Activated CD4-positive, alpha-beta T cell treated with anti-CD3 and anti-CD28 coated beads, Interleukin-2, amount 50 U/mL, for 24 hours (primary cell): ENCODE results near the gene OSBPL2.

Experiments
- DNase-seq, 2 donors: peaks; one replicate each; pipeline ENCODE4 v3.0.0-alpha.2; 2020; ENCODE audit warnings: low read depth in 1 of 2, low spot score in 1 of 2

OSBPL2 gene

DNA sequence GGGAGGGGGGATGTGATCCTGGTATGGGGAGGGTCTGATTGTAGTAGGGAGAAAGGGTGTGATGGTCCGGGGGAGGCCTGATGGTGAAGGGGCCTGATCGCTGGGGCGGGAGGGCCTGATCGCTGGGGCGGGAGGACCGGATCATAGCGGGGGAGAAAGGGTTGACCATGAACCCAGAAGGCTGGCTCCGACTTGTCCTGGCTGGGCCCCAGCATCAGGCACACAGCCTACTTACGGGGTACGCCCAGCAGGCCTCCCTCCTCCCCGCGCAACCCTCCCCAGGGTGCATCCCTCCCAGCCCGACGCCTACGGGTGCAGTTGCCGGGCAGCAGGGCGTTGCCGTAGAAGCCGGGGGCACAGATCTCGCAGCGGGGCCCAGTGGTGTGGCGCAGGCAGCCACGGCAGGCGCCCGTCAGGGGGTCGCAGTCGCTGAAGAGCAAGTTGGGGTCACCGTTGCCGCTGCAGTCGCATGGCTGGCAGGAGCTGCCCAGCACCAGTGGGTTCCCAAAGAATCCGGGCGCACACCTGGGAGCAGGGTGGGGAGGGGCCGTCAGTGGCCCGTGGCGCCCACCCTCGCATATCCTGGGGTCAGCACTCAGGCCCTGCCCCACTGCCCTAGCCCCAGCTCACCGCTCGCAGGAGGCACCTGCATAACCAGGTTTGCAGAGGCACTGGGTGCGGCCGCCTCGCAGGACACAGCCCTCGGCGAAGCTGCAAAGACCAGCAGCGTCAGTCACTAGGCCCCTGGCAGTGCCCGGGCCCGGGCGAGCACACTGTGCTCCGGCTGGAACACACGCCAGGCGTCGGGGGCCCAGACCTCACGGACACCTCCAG is 85.0 kb downstream of the OSBPL2 start:
- DNase-seq = no peak

DNA sequence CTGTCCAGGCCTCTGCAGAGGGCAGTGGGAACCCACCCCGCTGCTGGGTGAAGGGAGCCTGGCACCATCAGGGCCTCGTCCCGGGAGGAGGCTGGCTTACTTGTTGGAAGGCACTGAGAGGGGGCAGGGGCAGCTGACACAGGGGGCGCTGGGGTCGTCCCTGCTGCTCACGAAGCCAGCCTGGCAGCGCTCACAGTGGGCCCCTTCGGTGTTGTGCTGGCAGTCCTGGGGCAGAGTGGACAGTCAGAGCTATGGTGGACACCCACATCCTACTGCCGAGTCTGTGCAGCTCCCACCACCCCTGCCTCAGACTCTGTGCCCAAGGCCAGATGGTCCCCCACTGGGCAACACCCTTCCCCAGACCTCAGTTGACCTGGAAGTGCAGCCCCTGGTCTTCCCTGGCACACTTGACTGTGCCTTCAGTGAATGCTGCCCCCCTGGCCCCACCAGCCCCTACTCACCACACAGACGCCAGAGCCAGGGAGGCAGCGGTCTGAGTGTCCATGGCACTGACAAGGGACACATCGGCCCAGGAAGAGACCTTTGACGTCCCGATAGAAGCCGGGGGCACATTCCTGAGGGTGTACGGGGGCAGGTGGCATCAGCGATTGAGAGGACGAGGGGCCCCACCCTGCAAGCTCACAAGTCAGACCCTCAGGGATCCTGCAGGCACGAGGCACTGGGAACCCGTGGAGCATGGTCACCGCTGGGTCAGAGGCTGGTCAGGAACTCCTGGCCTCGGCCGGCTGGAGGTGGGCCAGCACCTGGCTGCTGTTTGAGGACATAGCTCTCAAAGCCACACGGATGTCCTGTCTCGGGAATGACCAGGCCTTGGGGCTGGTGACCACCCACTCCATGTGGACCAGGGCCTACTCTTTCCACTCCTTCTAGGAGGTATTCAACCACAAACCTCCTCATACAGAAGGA is 85.9 kb downstream of the OSBPL2 start:
- no peak for DNase-seq

DNA sequence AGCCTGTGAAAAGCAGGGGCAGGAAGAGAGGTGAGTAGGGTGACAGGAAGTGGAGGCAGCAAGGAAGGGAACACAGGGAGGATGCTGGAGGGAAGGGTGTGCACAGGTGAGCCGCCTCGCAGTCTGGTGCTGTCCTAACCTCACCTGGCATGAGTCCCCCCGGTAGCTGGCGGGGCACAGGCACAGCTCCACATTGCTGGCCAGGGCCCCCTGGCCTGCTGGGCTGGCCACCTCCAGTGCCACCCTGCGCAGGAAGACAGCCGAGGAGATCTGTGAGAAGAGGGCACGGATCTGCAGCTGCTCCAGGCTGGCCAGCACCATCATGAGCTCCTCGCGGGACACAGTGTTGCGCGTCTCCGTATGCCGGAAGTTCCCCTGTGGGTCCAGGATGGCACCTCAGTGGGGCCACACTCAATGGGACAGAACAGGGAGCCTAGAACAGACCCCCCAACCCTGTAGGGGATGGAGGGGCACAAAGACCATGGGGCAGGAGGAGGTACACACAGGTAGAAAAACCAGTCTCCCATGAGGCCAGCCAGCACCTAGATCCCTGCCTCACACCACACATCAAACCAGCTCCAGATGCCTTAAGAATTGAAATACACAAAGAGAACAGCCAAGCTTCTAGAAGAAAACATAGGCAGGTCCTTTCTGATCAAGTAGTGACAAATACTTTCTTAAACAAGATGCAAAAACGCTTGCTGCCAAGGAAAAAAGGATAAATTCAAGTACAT is 87.0 kb downstream of the OSBPL2 start:
- no peak for DNase-seq

DNA sequence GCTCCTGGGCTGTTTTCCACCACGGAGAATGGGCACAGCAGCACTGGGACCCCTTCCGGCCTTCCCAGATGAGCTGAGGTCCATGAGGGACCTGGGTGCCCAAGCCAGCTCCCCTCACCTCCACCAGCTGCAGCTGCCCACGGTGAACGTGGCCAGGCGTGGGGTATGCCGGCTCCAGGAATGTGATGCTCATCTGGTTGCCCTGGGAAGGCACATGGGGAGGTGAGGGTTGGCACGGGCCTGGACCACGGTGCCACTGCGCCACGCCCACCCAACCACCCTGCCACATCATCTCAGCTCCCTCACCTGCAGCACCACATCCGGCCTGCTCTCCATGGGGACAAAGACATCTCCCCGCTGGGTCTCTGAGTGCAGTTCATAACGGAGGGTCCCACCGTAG is 88.2 kb downstream of the OSBPL2 start:
- DNase-seq = no peak

DNA sequence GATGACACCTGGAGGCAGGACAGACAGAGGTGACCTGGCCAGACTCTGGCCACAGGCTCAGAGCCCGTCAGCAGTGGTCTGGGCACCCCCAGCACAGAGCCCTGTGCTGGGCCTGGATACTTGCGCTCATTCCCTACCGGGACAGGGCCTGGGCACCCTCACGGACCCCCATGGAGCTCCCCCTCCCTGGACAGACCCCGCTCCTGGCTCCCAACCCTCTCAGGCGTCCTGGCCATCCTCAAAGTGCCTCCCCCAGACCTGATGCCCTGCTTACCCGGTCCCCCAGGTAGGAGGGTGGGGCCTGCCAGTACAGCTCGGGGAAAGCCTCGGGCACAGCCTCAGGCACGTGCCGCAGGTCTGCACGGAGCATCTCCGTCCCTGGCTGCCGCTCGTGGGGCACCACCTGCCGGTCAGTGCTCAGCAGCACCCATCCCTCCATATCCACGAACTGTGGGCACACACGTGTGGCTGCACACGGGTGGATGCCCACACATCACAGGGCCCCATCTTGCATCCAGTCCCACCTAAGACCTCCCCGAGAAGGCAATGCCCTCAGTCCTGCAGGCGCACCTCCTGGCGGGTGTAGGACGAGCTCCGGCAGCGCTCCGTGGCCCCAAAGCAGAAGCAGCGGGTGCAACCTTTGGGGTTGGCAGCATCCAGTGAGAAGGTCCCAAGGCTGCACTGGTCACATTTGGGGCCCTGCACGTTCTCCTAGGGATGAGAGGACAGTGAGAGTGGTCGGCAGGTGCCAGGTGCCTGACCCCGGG is 88.8 kb downstream of the OSBPL2 start:
- no peak for DNase-seq

DNA sequence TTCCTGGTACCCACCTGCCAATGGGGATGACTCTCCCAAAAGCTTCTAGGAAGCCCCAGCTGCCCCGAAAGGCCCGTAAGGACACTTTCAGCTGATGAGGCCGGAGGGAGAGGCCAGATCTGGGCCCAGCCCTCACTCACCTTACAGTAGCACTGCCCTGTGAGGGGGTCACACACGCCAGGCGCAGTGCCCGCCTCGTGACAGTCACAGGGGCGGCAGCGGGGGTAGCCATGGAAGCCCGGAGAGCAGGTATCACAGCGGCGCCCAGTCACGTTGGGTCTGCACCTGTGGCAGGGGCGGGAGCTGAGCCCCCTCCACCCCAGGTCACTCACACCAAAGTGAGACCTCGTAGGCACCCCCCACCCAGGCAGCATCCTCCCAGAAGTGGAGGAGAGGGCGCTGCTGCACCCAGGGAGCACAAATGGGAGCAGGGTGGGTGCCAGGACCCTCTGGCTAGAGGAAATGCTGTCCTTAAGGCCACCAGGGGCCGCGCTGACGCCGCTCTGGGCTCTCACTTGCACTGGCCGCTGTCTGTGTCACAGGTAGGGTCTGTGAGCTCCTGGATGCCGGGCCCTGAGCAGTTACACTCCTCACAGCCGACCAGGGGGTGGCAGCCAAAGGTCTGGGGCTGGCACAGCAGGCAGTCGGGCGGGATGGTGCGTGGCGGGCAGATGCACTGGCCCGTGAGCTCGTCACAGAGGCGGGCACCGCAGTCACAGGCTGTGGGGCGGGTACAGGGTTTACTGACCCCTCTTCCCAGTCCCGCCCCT is 89.6 kb downstream of the OSBPL2 start:
- DNase-seq = no peak

DNA sequence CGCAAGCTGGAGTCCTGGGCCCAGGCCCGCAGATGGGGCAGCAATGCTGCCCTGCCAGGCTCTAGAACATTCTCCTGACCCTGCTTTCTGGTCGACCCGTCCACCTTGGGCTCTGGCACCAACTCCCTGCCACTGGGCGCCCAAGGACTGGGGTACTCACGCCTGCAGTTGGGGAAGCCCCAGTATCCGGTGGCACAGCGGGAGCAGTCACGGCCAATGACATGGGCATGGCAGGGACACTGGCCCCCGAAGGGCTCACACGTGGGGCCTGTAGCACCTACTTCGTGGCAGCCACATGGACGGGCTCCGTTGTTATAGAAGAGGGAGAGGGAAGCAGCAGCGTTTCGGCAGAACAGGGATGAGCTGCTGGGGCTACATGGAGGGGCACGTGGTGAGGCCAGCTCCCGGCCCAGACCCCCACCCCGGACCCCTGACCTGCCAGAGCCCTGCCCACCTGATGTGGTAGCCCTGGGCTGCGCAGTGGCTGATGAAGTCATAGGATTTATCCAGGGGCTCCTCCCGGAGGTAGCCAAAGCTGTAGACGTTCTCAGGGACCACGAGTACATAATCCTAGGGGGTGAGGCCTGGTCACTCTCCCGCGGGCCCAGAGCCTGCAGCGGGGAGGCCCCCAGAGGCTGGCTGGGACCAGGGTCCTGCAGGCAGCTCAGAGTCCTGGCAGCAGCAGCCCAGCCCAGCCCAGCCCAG is 90.5 kb downstream of the OSBPL2 start:
- DNase-seq = no peak

DNA sequence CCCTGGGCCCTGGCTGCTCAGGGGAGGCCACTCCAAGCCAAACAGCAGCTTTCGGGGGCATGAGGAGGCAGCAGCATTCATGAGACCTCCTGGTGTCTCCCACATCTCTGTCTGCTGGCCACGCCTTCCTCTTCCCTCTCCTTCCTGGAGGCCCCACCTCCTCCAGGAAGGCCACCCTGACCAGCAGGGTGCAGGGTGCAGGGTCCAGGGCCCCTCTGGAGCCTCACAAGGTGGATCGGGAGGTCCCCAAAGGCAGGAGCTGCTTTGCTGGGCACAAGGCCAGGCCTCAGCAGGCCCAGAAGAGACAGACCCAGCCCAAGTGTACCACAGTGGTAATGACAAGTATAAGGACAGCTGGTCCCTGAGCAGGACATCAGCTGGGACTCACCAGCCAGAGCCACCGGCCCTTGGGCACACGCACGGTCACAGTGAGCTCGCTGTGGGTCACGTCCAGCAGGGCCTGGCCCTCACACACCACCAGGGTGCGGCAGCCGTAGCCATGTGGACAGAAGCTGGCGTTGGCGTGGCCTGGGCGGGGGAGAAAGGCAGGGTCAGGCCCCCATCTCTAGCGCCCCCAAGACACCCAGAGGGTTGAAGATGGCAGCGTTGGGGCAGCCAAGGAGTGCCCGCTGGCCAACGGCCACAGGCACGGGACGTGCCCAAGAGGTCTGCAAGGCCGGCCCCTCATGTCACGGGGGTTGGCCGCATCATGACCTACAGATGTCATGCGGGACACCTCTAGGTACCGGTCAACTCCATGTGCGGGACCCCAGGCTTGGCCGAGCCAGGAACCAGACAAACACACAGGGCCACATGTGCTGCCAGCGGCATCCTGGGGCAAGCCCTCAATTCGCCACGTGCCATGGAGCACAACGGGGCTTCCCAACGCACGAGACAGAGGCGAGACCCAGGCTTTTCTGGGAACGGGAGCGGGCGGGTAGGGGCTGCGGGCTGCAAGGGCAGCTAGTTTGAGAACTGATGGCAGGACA is 91.4 kb downstream of the OSBPL2 start:
- DNase-seq = no peak

DNA sequence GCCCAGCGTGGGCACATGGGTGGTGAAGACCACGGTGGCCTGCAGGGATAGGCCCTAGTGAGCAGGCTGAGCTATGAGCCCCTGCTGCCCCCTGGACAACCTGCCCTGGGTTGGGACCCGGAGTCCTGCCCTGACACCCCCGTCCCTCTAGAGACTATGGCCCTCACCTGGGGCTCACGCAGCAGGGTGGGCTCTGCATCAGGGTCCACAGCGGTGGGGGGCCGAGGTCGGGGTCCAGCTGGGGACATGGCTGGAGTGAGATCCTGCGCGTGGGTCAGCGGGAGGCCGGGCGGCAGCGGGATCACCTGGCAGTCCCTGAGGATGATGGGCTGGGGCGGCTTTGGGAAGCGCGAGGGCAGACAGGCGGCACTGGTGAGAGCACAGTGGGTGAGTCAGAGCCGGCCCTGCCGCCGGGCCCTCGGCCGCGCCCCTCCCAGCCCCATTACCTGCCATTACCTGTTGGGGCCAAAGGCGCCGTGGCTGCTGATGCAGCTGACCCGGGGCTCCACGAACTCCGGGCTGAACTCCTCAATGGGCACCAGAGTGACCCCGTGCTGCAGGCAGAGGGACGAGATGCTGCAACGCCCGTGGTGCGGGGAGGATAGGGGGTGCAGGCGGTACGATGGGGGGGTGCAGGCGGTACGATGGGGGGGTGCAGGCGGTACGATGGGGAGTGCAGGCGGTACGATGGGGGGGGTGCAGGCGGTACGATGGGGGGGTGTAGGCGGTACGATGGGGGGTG is 92.4 kb downstream of the OSBPL2 start:
- DNase-seq = no peak

DNA sequence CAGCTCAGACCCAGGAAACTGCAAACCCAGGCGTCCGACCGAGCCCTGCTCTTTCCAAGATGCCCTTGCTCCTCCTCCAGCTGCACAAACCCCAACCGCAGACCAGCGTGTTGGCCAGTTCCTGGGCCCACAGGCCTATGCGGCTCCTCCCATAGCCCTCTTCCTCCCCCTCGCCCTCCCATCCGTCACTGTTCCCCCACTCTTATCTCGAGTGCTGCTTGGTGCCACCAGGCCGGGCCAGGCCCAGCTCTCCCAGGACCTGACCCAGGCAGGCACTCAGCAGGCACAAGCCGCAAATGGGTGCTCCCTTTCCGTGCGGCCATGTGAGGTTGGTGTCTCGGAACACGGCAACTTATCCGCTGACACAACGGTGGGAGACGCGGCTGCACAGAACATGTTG is 93.0 kb downstream of the OSBPL2 start:
- DNase-seq = no peak

DNA sequence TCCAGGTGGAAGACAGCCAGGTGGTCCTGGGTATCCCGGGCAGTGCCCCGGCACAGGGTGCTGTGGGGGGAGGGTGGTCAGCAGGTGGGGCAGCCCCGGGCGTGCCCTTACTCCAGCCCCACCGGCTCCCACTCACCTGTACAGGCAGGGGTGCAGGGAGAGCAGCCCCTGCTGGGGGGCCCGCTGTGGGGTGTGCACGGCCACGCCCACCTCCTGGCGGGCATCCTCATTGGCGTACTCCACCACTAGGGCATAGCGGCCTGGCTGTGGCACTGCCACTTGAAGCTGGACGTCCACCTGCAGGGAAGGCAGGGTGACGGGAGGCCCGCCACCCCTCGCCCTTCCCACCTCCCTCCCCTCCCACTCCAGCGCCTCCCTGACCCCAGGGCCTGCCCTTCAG is 94.1 kb downstream of the OSBPL2 start:
- DNase-seq = no peak

DNA sequence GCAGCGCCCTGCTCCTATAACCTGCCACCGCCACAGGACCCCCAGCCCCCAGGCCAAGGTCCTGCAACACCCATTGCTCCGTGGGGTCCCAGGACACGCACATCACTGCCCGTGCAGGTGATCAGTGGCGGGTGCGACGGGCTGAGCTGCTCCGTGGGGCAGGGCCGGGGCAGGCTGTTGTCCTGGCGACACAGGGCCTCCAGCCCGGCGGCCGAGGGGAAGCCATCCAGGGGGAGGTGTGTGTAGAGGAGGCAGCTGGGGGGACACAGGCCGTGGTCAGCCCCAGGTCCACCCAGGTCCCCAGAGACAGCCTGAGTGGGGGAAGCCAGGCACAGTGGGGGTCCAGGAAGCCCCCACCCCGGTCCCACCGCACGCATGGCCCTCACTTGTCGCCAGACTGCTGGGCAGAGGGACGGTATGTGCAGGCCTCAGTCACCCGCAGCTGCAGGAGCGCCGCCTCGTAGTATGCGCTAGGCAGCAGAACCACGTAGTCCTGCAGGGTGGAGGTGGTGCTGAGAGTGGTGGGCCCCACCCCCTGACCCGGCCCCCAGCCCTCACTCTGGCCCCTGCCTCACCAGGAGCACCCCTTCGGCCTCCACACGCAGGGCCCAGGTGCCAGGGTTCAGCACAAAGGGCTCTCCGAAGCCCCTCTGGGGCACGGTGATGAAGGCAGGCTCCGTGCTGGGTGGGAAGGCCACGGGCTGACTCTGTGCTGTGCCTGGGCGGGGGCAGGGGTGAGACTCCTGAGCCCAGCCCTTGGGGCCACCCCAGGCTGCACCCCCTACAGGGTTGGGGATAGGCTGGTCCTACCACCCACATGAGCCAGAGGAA is 94.9 kb downstream of the OSBPL2 start:
- no peak for DNase-seq

DNA sequence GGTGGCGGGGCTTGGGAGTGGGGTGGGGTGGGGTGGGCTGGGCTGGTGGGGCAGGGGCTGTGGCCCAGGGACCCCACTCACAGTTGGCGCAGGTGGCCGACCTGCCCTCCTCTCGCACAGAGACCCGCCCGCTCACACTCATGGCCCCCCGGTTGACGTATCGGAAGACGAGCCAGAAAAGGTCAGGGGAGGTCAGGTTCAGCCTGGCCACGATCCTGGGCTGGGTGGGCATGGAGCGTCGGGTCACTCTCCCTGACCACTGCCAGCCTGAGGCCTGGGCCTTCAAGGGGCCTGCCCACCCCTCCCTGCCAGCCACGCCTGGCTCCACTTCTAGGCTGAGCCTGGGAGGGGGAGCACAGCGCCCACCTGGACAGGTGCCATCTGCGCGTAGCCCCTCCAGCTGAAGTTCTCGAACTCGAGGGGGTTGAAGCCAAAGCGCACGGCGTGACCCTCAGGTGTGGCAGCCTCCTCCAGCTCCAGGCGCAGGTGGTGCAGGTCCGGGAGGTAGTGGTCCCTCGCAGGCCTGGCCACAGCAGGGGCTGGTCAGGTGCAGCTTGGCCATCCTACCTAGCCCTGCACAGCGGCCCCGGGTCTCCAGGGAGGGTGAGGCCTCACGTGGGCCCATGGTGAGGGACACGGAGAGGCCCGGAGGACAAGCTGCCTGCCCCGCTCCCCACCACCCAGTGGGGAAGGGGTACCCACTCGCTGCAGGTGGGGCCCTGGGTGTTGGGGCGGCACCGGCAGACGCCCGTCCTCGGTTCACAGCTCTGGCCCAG is 95.7 kb downstream of the OSBPL2 start:
- DNase-seq = no peak

DNA sequence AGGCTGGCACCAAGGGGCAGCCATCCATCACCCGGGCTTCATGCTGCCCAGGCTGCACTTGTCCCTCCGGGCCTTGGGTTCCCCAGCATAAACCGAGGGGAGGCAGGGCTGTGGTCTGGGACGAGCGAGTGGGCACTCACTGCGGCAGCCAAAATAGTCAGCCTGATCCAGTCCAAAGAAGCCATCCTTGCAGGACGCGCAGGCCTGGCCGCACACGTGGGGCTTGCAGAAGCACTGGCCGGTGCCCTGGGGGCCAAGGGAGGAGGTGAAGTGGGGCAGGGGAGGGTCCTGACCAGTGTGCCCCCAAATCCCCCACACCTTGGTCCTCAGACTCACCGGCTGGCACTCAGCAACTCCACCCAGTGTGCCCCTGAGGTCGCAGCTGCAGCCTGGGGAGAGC is 96.6 kb downstream of the OSBPL2 start:
- no peak for DNase-seq

DNA sequence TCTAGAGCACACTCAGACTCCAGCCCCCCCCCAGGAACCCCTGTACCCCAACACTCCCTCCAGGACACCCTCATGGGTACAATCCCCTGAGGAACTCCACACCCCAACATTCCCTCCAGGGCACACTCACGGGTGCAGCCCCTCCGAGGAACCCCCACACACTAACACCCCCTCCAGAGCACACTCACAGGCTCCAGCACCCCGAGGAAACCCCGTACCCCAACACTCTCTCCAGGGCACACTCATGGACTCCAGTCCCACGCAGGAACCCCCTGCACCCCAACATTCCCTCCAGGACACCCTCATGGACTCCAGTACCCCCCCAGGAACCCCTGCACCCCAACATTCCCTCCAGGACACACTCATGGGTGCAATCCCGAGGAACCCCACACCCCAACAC is 97.2 kb downstream of the OSBPL2 start:
- no peak for DNase-seq

DNA sequence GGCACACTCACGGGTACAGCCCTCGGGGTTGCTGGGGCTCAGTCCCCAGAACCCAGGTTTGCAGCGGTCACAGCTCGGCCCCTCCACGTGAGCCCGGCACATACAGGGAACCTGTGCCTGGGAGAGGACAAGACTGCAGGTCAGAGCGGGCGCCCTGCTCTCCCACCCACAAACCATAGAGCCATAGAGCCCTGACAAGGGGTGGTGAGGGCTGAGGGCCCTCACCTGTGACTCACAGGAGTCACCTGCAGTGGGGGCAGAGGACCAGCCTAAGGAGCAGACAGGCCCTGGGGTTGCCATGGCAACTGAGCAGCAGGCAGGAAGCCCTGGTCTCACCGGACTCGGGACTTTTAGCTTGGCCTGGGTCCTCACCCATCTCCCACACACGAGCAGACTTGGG is 98.0 kb downstream of the OSBPL2 start:
- no peak for DNase-seq
